GM18499 (cell line): ENCODE data around the gene TRIM29.
"Not testable (repeated sequence)": the region's sequence is repeated elsewhere in the genome, so short reads cannot be mapped to it uniquely, and the experiment has no call there.

Experiments
- ATAC-seq: cut with Tn5 transposase; IDR thresholded peaks from one replicate; pipeline ENCODE4 v1.9.1; 2021; ENCODE audit warnings: moderate number of reproducible peaks; ENCODE audit not compliant: insufficient read depth, unreplicated experiment

TRIM29 gene

GRCh38 chr11:120137611-120138521 lies at the start of gene TRIM29:
TSS of gene TRIM29 (minus strand) at chr11:120138113. CDS start at chr11:120138031, 82 bp downstream.
- no peak for ATAC-seq

- ATAC-seq: no peak
Observed at GRCh38 chr11:120186774-120187591, 49.1 kb upstream of the TRIM29 start.

GRCh38 chr11:120186456-120186773 lies 48.5 kb upstream of the TRIM29 start:
- no peak for ATAC-seq

GRCh38 chr11:120185706-120186455 lies 48.0 kb upstream of the TRIM29 start:
- no peak for ATAC-seq

GRCh38 chr11:120184946-120185705 lies 47.2 kb upstream of the TRIM29 start:
- no peak for ATAC-seq

- ATAC-seq: no peak
Observed at GRCh38 chr11:120184371-120184945, 46.5 kb upstream of the TRIM29 start.

- ATAC-seq: no peak
Observed at GRCh38 chr11:120183701-120184141, 45.8 kb upstream of the TRIM29 start.

- ATAC-seq: no peak
Observed at GRCh38 chr11:120182790-120183491, 45.0 kb upstream of the TRIM29 start.

GRCh38 chr11:120182372-120182771 lies 44.5 kb upstream of the TRIM29 start:
- no peak for ATAC-seq

GRCh38 chr11:120181376-120181975 lies 43.6 kb upstream of the TRIM29 start:
- ATAC-seq: no peak

GRCh38 chr11:120180551-120181232 lies 42.8 kb upstream of the TRIM29 start:
- no peak for ATAC-seq

- ATAC-seq: not testable (repeated sequence)
Observed at GRCh38 chr11:120180063-120180462, 42.1 kb upstream of the TRIM29 start.

GRCh38 chr11:120179057-120179672 lies 41.3 kb upstream of the TRIM29 start:
- ATAC-seq: no peak

- no peak for ATAC-seq
Observed at GRCh38 chr11:120178561-120179056, 40.7 kb upstream of the TRIM29 start.

GRCh38 chr11:120174866-120175265 lies 37.0 kb upstream of the TRIM29 start:
- ATAC-seq: no peak

GRCh38 chr11:120173807-120174206 lies 35.9 kb upstream of the TRIM29 start:
- no peak for ATAC-seq

GRCh38 chr11:120173019-120173705 lies 35.2 kb upstream of the TRIM29 start:
- ATAC-seq: no peak
